ENCODE results near the gene SNORC. TPM values are rescaled to one million over a fixed set of nuclear protein-coding genes. Genes with fewer than 3 reads are reported as not detected.

Gene SNORC
- polyA plus RNA-seq, 3 donors from 2014 or later: not detected

- Mint-ChIP-seq H3K4me3 (peak overlapping the region in 1 of 5 donors; percentile 46), H3K27me3 (ENCODE audit: low read depth in 3 of 3) (peaks cover 11 to 29% (median 13%) of the 10 kb centered on the region in 3 donors), H3K36me3 (no peaks in the 10 kb centered on the region), H3K9me3 (peaks cover 0 to 2% (median 0%) of the 10 kb centered on the region in 6 donors), H3K27ac (no peak overlapping the region), H3K4me1 (peaks cover 6 to 10% of the 10 kb centered on the region in 2 donors)
- DNase-seq: no peak
These were observed 55.2 kb downstream of the SNORC start for GRCh38 chr2:232925153-232925820.

GRCh38 chr2:232925821-232926156 is 55.7 kb downstream of the SNORC start:
- no peak overlapping the region for H3K27ac Mint-ChIP-seq
- H3K36me3 Mint-ChIP-seq: no peaks in the 10 kb centered on the region
- no peak overlapping the region for H3K4me3 Mint-ChIP-seq
- H3K4me1 Mint-ChIP-seq: peaks cover 6 to 10% of the 10 kb centered on the region in 2 donors
- no peak for DNase-seq
- H3K27me3 Mint-ChIP-seq (ENCODE audit: low read depth in 3 of 3): peaks cover 11 to 29% (median 13%) of the 10 kb centered on the region in 3 donors
- H3K9me3 Mint-ChIP-seq: peaks cover 0 to 2% (median 0%) of the 10 kb centered on the region in 6 donors

- H3K4me1 Mint-ChIP-seq: peaks cover 6 to 10% of the 10 kb centered on the region in 2 donors
- no peaks in the 10 kb centered on the region for H3K36me3 Mint-ChIP-seq
- no peak overlapping the region for H3K27ac Mint-ChIP-seq
- peaks cover 0 to 2% (median 0%) of the 10 kb centered on the region in 6 donors for H3K9me3 Mint-ChIP-seq
- H3K27me3 Mint-ChIP-seq (ENCODE audit: low read depth in 3 of 3): peaks cover 13 to 29% (median 15%) of the 10 kb centered on the region in 3 donors
- peak overlapping the region; percentile 36 to 73 (median 47) for H3K4me3 Mint-ChIP-seq
- DNase-seq: no peak
These were observed 56.4 kb downstream of the SNORC start for GRCh38 chr2:232926431-232926939.

GRCh38 chr2:232927032-232927792 is 57.1 kb downstream of the SNORC start:
- H3K36me3 Mint-ChIP-seq: no peaks in the 10 kb centered on the region
- peaks cover 6 to 10% of the 10 kb centered on the region in 2 donors for H3K4me1 Mint-ChIP-seq
- peaks cover 15 to 27% (median 15%) of the 10 kb centered on the region in 3 donors for H3K27me3 Mint-ChIP-seq (ENCODE audit: low read depth in 3 of 3)
- no peak for DNase-seq
- peak overlapping the region; percentile 36 to 73 (median 47) for H3K4me3 Mint-ChIP-seq
- peaks cover 0 to 2% (median 0%) of the 10 kb centered on the region in 6 donors for H3K9me3 Mint-ChIP-seq
- H3K27ac Mint-ChIP-seq: no peak overlapping the region

- H3K27me3 Mint-ChIP-seq (ENCODE audit: low read depth in 3 of 3): peaks cover 15 to 27% (median 15%) of the 10 kb centered on the region in 3 donors
- H3K36me3 Mint-ChIP-seq: no peaks in the 10 kb centered on the region
- no peak for DNase-seq
- no peak overlapping the region for H3K4me3 Mint-ChIP-seq
- peaks cover 6 to 10% of the 10 kb centered on the region in 2 donors for H3K4me1 Mint-ChIP-seq
- no peak overlapping the region for H3K27ac Mint-ChIP-seq
- peaks cover 0 to 2% (median 0%) of the 10 kb centered on the region in 6 donors for H3K9me3 Mint-ChIP-seq
These were observed 57.9 kb downstream of the SNORC start for GRCh38 chr2:232927793-232928550.

Other genes starting within 250 kb of the SNORC start
- under 1 TPM in 1 of 3 donors, not detected in 2; 0.71 TPM for gene EFHD1, start 236.7 kb upstream of the SNORC start, polyA plus RNA-seq
- 10 to 100 TPM in 2 of 3 donors, 1 to 10 TPM in 1; 7.8 to 41.3 (median 13.0) TPM for gene GIGYF2, start 172.9 kb upstream of the SNORC start, polyA plus RNA-seq
- under 1 TPM in 1 of 3 donors, not detected in 2; 0.56 TPM for gene KCNJ13, start 93.7 kb upstream of the SNORC start, polyA plus RNA-seq
- not detected for gene NGEF, start 143.0 kb downstream of the SNORC start, polyA plus RNA-seq
- gene NEU2, start 162.4 kb downstream of the SNORC start, polyA plus RNA-seq: not detected
- gene INPP5D, start 190.1 kb downstream of the SNORC start, polyA plus RNA-seq: 100 to 1,000 TPM in 1 of 3 donors, 10 to 100 TPM in 2; 54.8 to 307 (median 73.5) TPM